GM19463 (cell line): Measurements from ENCODE around the gene GOLGA2.
A peak's percentile ranks its signal among the peaks of the same experiment; 100 is the strongest.
"Not testable (repeated sequence)": the region's sequence is repeated elsewhere in the genome, so short reads cannot be mapped to it uniquely, and the experiment has no call there.

Source experiments
- ATAC-seq: cut with Tn5 transposase; IDR thresholded peaks from one replicate; pipeline ENCODE4 v1.9.1; 2021; ENCODE audit warnings: mild to moderate bottlenecking, moderate library complexity; ENCODE audit not compliant: unreplicated experiment

Gene GOLGA2

DNA sequence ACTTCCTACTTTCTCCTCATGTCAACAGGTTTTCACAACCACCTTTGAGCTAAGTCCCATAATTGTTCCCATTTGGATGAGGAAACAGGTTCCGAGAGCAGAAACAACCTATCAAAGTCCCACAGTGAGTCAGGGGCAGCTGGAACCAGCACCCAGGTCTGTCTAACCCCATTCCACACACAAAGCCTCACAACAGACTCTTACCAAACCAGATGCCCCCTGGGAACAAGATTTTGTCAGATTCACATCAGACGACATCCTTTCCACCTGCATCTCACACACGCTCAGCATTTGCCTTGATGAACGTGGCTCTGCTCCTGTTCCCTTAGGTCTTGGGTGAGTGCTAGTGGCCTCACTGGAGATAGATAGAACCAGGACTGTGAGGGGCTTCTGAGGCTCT lies 17.3 kb upstream of the GOLGA2 start:
- no peak for ATAC-seq

DNA sequence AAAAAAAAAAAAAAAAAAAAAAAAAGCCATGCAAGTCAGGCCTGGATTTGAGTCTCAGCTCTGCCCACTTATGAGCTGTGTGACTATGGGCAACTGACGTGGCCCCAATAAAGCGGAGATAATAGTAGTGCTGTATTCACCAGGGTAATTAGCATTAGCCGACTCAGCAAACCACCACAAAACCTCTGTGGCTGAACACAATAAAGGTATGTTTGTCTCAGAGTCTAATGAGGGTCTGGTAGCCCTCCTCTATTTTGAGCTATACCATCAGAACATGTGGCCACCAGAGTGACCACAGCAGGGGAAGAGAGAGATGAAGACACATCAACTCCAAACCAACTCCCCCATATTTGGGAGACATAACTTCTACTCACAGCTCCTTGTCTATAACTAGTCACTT lies 16.2 kb upstream of the GOLGA2 start:
- ATAC-seq = no peak

DNA sequence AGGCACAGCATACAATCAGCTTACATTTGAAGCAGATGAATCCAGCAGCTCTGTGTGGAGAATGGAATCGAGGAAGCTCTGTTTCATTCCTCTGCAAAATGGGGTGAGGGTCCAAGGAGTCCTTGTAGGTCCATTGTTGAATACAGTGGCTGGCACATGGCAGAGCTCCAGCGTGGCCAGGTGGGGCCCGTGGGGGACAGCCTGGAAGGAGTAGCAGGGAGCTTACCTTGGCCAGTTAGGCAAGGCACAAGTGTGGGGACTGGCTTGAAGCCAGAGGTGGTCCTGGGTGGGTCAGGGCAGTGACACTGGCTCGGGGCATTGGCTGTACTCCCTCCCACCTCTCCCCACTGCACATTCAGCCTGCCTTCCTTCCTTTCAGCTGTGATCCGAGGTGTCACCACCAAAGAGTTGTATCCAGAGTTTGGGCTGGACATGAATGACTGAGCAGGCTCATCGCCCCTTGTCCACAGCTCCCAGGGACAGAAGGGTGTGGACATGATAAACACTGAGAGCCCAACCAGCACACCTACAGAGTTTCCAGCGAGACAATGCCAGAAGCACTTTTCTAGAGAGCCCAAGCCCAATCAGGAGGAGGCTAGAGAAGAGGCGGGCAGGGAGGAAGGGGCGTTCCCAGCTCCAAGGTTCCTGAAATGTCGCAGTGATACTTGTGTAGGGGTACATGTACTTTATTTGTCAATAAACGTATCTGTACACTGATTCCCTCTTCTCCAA lies 12.6 kb upstream of the GOLGA2 start:
- ATAC-seq = no peak

DNA sequence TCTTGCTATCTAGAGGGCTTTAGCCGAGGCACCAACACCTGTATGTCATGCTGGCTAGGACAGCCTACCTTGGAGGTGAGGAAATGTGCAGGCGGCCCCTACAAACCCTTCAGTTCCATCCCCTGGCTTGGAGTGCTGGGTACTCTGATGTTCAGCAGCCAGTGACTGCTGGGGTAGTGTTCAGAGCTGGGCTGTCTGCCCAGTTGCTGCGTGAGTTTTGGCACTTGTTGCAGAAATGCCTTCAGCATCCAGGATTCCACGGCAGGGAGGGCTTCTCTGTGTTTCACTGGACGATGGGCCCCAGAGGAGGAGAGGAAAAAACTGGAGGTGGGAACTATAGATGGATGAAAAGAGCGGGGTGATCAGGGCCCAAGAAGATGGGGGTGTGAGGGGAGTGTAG lies 10.6 kb upstream of the GOLGA2 start:
- no peak for ATAC-seq

DNA sequence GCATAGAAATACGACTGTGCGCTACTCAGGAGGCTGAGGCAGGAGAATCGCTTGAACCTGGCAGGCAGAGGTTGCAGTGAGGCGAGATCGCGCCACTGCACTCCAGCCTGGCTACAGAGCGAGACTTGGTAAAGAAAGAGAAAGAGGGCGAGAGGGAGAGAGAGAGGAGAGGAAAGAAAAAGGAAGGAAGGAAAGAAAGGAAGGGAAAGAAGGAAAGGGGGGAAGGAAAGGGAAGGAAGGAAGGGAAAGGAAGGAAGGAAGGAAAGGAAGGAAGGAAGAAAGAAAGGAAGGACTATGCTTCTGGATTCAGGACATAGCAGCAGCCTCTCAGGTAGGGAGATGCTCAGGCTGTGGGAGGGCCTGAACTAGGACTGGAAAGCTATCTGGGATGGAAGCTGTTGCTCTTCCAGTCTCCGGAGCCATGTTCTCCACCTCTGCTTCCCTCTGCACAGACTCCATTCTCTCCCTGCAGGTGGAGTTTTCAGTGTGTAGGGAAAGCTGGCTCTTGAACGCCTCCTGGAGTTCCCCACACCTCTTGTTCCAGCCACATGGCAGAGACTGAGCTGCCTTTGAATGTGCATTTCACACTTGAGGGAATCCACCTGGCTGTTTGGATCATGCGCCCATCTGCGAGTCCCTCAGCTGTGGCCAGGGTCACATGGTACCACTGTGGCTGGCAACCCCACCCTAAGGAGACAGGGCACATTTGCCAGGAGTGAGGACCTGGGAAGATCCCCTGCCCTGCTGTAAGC lies 9.4 kb upstream of the GOLGA2 start:
- ATAC-seq = no peak

DNA sequence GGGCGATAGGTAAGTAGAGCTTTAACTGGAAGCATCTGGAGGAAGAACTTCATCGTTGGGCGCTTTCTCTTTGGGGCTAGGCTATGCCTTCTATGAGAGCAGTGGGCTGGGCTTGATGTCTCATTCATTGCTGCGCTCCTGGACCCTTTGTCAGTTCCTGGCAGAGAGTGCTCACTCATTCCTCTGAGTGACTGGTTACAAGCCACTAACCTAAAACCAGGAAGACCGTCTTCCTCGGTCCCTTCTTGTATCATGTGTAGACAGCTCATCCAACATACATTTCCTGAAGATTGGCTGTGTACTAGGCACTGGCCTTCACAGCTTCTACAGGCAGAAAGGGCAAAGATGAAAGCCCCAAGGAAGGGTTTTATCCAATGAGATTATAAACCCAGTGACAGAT lies 6.7 kb upstream of the GOLGA2 start:
- ATAC-seq = no peak

DNA sequence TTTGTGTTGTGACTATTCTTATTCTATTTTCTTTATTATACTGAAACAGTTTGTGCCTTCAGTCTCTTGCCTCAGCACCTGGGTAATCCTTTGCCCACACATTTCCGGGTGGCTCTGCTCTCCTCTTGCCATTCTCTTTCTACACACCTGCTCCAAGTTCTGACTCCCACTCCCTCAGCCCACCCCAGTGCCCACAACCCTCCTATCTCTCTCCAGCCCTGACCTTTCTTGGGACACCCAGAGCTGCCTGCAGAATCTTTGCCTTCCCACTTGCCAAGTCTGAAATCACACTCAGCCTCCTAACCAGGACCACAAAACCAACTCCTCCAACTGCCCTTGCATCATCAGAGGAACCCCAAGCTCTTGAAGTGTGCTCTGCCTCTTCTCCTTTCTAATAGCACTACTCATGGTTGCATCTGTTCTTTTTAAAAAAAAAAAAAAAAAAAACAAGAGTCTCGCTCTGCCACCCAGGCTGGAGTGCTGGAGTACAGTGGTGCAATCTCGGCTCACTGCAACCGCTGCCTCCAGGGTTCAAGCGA lies 4.3 kb upstream of the GOLGA2 start:
- no peak for ATAC-seq

DNA sequence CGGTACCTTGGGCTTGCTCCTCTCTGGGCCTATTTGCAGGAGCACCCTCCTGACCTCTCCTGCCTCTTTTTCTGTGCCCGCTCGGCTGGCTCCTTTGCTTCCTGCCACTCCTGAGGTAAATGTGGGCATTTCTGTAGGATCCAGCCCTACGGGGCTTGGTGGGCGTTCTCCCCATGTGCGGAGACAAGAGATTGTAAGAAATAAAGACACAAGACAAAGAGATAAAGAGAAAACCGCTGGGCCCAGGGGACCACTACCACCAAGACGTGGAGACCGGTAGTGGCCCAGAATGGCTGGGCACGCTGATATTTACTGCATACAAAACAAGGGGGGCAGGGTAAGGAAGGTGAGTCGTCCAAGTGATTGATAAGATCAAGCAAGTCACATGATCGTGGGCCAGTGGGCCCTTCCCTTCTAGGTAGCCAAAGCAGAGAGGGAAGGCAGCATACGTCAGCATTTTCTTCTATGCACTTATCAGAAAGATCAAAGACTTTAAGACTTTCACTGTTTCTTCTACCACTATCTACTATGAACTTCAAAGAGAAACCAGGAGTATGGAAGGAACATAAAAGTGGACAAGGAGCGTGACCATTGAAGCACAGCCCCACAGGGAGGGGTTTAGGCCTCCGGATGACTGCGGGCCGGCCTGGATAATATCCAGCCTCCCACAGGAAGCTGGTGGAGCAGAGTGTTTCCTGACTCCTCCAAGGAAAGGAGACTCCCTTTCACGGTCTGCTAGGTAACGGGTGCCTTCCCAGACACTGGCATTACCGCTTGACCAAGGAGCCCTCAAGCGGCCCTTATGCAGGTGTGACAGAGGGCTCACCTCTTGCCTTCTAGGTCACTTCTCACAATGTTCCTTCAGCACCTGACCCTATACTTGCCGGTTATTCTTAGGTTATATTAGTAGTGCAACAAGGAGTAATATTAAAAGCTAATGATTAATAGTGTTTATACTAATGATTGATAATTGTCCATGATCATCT lies 3.6 kb upstream of the GOLGA2 start:
- not testable (repeated sequence) for ATAC-seq

DNA sequence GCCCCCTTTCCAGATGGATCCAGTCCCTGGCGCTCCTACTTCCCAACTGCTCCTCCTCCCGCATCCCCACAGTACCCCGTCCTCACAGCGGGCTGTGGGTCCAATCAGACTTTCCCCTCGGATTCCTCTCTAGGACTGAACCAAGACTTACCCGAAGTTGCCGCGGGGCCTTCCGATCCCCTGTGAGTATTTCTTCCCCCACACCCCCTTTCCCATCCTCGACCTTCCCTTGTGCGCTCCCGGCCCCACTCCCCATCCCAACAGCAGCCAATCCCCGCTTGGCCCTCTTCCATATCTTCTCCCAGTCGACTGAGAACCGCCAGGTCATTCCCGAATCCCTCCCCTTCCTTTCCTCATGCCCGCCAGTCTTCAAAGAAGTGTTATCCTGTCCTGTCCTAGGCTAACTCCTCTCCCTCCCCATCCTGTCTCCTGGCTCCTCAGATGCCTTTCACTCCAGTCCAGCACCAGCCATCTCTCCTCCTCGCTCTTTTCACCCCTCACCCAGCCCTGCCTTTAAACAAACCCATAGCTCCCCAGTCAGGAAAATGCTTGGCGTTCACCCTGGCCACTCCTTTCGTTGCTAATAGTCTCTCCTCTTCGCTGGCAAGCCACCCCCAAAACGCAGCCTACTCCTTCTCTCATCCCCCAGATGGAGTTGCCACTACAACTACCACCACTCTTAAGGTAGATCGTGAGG lies 915 bp upstream of the GOLGA2 start:
- no peak for ATAC-seq

DNA sequence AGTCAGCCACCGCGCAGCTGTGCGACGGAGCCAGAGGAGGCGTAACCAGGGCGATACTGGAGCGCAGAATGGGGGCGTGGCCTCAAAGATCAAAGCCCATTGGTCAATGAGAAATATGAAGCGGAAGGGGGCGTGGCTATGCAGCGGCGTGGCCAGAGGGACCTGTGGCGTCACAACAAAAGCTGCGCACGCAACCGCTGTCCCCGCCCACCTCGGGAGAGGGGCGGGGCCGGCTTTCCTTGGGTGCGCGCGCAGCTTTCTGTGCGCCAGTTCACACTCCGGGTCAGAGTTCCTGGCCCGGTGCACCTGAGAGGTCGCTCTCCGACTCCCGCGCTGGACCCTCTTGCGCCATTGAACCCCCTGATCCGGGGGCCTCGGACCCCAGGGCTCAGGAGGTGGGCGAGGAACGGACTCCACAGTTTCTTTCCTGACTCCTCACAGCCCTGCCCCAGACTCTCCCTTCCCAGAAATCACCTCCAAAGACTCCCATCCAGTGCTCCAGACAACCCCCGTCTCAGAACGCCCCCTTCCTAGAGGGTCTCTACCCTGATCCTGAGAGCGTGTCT lies 284 bp upstream of the GOLGA2 start, which contains the start of gene SWI5:
SWI5 (plus strand) TSS at position 269 of the 566 bp plus-strand sequence.
- ATAC-seq = peak; percentile 93

DNA sequence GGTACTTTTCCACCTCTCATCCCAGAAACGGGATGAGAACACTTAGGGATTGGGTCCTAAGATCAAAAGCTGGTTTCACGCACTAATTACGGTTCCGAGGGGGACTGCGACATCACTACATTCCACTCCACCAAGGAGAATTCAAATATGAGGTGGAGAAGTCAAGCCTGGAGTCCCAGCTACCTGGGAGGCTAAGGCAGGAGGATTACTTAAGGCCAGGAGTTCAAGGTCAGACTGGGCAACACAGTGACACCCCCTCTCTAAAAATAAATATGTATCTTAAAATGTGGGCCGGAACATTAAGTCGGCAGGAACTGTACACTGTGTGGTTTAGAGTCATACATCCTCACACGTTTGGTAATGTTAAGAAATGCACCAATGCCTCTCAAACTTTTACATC lies 1.6 kb downstream of the GOLGA2 start:
- no peak for ATAC-seq

DNA sequence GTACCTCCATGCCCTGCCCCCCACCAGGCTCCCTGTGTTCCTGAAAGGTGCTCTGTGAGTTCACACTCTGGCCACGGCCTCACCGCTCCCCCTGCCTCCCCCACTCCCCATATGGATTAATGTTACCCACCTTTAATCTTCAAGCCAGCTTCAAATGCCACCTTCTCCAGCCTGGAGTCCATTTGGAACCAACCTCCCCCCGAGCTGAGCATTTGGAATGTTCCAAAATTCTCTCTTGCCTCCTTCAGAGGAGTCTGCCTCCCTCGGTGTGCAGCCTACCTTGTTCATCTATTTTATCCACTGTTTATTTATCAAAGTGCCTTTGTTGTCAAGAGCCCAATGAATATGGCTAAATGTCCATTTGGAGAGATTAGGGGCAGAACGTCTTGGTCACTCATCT lies 4.3 kb downstream of the GOLGA2 start:
- ATAC-seq = no peak

DNA sequence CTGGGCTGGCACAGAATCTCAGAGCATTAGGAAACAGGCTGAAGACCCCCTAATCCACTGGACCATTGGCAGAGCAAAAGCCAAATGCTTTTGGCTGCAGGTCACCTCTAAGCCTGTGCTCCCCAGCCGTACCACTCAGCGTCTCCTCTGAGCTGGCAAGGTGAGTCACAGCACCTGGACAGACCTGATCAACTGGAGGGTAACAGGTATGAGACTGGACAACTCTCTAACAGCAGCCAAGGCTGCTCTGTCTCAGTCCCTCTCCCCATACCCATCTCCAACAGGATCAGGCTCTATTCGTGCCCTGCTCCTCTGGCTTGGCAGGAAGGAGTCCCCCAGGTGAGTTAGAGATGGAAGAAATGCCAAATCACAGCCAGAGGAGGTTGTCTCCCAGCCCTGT lies 4.7 kb downstream of the GOLGA2 start:
- ATAC-seq = no peak

DNA sequence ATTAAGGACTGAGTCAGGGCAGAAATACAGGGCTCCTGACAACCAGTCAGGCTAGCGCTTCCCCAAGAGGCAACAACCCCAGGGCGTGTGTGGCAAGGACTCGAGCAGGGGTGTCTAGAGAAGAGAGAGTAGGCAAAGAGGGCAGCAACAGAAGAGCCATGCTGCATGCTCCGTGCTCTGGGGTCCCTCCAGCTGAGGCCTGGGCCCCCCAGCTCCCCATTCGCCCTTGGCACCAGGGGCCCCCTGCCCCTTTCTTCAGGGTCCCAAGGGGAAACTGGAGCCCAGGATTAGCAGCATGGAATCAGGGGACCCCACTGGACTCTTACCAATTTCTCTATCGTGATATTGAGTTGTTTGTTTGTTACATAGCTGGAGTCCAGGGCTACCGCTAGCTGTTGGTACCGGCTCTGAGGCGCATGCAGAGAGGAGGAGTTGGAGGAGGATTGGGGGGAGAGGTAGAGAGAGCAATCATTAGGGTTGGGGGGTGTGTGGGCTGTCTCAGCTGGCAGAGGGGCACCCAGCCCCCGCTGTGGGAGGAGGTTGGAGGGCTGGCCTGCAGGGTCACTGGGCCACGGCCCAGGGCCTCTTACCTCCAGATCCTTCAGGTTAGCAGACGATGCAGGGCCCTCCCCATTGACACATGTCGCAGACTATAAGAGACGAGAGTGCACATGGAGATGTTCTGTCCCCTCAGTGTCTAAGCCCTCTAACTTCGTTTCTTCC lies 8.8 kb downstream of the GOLGA2 start:
- ATAC-seq = no peak

DNA sequence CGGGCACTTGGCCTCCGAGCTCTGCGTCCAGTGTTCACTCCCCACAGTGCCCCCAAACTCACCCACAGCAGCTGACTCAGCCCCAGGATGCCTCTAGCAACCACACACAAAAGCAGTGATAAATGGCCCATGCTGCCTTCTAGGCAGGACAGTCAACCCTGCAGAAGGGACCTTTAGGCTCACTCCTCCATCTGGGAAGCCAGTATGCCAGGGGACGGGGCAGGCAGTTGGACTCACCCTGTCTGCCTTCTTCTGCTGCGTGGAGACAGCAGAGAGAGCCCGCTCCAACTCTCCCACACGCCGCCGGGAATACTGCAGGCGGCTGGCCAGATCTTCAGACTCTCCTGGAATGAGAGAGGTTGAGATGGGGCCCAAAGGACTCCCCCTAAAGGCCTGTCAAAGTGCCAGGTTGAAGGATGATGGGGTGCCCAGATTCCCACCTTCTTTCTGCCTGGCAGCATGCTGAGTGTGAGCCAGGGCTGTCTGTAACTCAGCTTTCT lies 10.4 kb downstream of the GOLGA2 start:
- ATAC-seq = no peak

DNA sequence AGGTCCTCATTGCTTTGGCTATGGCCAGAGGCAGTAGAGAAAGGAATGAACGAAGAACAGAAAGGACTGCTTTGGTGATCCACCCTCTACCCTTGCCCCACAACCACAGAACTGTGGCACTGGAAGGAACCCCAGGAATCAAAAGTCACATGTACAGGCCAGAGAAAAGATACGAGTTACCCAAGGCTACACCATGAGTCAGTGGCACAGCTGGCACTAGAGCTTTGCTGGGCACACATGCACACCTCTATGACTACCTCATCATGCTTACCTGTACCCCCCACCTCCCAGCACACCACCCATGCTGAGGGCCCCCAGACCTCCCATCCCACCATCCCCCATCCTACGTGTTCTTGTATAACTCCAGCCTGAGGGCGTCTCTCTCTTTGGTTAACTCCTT lies 13.1 kb downstream of the GOLGA2 start:
- ATAC-seq = no peak

DNA sequence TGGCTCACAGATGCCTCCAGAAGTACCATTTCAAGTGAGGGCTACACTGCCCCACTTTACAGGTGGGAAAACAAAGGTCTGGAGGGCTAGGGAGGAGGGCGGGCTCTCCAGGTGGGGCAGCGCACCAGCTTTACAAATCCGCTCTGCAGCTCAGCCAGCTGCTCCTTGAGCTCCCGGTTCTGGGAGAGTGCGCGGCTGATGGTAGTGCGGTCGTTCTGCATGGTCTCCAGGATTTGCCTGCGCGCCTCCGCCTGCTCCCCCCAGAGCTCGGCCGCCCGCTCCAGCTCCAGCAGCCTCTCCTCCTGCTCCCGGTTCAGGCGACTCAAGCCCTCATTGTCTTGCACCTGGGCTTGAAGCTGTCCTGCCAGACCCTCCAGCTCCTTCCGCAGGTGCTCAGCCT lies 15.5 kb downstream of the GOLGA2 start:
- ATAC-seq = no peak

DNA sequence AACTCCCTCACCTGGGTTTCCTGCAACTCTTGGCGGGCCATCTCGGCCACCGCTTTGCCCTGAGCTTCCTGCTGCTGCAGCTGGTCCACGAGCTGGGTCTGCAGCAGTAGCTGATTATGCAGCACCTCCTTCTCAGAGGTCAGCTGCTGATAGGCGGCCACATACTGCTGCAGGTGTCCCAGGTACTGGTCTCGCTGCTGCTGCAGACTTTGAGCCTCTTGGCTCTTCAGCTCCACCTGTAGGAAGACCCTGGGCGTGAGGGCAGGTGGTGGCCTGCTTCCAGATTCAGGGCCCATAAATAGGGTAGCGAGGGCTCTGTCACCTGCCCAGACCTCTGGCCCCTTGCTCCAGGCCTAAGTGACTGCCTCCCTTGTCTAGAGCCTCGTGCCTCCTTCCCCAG lies 16.7 kb downstream of the GOLGA2 start:
- ATAC-seq = no peak

DNA sequence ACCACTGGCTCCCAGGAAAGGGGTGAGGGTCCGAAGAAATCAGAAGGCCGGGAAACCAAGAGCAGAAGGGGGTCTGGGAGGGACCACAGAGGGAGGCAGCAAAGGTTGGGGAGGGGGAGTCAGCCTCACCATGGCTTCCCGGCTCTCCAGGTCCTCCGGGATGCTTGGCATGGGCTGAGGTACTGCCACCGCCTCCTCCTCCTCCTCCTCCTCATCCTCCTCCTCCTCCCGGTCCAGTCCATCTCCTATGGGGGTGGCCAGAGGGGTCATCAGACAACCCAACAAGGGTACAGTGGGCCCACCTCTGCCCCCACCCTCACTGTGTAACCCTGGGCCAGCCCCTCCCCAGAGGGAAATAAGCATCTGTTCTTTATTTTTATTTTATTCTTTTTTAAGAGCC lies 17.5 kb downstream of the GOLGA2 start:
- ATAC-seq = no peak
